Frontal cortex (tissue), 4 donors: ENCODE measurements around the gene RCN2. TPM values are rescaled to one million over a fixed set of nuclear protein-coding genes. Genes with fewer than 3 reads are reported as not detected.

Experiments used
- DNase-seq, 2 donors: peaks; one replicate each; pipeline ENCODE4 v3.0.0; 2012; ENCODE audit warnings: low spot score in 2 of 2
- FAIRE-seq: peaks from 2 replicates; lab custom pipeline; 2012; peaks lifted over from hg19 to GRCh38; lab: Jason Lieb, UNC
- total RNA-seq: library from RNA; depleted of rRNA; stranded (reverse); fragments of >200 nt; gene quantifications from one replicate; pipeline ENCODE4 v1.2.3, GENCODE V29; 2014
- donor health status: control.
- donor health status: control.
- donor health status: control.

The RCN2 gene
- total RNA-seq, 1 donor from 2014 or later = 65.2 TPM

DNA sequence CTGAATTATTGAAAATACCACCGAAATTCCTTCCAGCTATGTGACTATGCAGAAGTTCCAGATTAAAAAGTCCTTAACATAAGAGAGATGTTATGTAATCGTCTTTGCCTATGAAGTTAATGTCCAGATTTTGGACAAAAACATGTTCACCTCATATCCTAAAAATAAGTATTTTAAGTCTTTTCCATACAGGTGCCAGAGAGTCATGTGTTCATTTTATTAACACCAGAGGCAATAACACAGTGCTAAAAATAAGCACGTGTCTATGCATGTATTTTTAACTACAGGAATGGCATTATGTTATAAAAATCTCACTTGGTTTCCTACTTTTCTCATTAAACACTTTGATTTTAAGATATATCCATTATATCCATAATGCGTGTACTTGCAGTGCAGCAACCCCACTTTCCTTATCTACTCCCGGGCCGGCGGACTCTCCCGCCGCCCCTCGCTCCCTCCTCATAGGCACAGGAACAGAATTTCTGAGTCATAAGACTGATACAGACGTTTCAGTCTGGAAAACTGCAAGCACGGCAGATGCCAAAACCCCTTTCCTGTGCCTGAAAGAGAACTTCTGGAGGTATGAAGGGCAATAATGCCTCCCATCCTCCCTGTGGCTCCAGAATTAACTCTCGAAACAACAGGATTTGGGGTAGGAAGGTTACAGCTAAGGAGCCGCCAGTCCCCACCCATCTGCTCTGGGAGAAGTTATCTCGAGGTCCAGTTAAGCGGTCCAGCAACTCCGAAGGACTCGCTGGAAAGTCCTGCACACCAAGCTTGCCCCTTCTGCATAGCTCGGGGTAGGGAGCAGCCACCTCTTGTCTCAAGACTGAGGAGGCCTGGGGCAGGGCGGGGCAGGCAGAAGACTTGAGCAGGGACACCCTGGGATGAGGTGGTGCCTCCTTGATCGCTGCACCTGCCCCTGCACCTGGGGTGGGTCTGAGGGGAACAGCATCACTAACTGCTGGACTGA is 41.1 kb downstream of the RCN2 start:
- FAIRE-seq (no peak), DNase-seq (no peak)

- no peak for FAIRE-seq
- peak in 1 of 2 donors; percentile 39 for DNase-seq
Measured at GRCh38 chr15:76973362-76973743, 41.8 kb downstream of the RCN2 start.

DNA sequence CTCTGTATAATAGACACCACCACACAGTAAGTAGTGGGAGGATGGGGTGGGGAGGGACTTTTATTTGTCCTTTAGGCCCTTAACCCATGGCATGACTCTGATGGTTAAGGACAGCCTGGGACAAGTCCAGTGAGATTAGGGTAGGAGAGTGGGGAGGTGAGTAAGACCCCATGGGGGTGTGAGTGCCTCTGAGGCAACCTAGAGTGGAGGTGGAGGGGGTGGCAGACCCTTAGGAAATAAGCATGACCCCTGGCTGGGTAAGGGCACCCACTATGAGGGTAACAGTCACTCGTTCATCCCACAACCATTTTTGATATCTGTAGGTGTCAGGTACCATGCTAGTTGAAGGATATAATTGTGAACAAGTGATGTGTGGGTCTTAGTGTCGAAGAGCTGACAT is 42.4 kb downstream of the RCN2 start:
- FAIRE-seq (no peak), DNase-seq (no peak)

- DNase-seq (no peak), FAIRE-seq (no peak)
Measured at GRCh38 chr15:76974456-76975036, 43.0 kb downstream of the RCN2 start.

DNA sequence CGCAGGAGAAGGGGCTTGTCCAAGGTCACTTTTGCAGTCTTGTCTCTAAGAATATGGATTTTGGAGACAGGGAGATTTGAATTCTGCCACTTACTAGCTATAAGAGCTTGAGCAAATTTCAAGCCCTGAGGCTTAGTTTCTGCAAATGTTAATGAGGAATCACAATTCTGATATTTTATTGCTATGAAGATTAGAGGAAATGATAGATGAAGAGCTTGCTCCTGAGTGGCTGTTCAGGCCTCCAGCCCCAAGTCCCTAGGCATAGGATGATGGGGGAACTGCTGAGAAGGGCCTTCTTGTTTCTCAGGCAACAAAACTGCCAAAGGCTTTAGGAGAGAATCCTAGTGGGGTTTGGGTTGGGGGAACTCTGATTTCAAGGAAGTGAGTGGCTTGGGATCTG is 44.6 kb downstream of the RCN2 start:
- FAIRE-seq = no peak
- DNase-seq = no peak

DNA sequence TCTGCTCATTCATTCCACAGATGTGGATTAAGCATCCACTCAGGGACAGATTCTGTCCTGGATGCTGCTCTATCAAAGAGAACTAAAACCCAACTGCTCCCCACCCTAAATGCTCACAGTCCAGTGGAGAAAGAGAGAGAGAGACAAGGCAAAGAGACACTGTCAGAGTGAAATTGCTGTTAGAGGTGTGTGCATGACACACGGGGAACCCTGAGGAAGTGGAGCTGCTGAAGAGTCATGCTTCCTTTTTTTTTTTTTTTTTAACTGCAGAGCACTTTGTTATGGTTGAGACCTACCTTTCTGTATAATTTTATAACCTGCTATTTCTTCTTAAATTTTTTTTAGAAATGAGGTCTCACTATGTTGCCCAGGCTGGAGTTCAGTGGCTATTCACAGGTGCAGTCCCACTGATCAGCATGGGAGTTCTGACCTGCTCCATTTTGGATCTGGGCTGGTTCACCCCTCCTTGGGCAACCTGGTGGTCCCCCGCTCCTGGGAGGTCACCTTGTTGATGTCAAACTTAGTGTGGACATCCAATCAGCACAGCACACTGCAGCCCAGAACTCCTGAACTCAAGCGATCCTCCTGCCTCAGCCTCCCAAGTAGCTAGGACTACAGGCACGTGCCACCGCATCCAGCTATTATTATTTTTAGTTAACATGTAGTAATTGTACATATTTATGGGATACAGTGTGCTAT is 45.2 kb downstream of the RCN2 start:
- DNase-seq = no peak
- FAIRE-seq = no peak

- FAIRE-seq (no peak), DNase-seq (no peak)
Measured at GRCh38 chr15:76978522-76979330, 47.2 kb downstream of the RCN2 start.

- DNase-seq = no peak
- no peak for FAIRE-seq
Measured at GRCh38 chr15:76979331-76979925, 47.9 kb downstream of the RCN2 start.

GRCh38 chr15:76979996-76980520 is 48.5 kb downstream of the RCN2 start:
- no peak for FAIRE-seq
- no peak for DNase-seq

GRCh38 chr15:76982356-76982755 is 50.8 kb downstream of the RCN2 start:
- FAIRE-seq (no peak), DNase-seq (no peak)

DNA sequence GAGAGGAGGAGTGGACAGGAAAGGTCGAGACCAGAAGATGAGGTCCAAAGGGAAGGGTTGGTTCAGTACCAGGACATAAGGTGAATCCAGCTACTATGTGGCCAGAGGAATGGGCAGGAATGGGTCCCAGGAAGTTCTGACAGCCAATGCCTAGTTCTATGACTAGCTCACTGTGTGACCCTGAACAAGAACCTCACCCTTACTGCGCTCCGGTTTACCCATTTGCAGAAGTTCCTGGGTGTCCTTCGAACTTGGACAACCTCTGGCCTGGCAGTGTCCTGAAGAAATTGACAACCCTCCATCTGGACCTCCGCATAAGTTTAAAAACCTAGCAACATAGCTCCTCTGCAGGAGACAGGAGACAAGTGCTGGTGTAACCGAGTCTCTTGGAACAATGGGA is 51.2 kb downstream of the RCN2 start:
- FAIRE-seq = no peak
- DNase-seq = no peak

DNA sequence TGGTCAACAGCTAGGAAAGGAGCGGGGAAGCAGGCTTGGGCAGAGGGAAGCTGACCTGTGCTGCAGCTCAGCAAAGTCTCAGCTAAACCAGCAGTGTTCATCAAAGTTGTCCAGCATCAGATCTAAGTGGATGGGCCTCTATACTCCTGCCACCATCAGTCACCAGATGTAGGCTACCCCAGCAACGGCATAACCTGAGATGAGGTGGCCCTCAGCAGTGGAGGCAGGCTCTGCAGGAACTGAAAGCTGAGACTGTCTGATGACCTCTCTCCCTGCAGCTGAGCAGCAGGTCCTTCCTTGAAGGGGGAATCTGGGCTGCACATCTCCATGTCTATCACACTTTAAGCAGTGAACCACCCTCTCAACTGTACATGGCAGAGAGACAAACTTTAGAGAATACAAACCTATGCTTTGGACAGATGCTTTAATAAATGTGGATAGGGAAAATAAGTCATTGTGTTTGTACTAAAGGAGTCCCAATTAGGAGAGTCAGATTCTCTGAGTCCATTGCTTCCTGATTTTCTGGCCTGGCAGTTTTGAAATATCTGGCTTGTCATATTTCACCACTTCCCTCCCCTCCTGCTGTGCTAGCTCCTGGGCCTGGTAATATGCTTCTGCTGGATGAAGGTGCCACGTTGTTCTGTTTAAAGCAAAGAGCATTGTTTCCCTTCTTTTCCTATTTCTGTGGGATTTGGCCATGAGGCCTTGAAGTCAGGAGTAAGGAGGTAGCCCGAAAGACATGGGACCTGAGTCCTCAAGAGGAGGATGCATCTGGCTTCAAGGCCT is 52.2 kb downstream of the RCN2 start:
- FAIRE-seq (no peak), DNase-seq (no peak)

DNA sequence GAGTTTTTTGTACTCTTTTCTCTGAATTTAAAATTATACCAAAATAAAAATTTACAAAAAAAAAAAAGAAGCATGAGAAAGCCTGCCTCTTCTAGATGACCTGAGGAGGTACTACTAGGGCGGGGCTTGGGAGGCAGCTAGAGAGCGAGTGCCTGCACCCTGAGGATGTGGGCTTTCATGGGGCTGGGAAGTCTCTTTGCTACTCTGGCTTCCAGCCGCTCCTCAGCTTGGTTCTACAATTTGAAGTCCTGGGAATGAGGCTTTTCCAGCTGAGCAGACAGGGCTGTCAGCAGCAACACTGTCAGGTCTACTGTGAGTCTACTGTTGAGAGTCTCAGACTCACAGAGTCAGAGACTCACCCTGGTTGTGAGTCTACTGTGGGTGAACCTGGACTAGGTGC is 55.2 kb downstream of the RCN2 start:
- DNase-seq (no peak), FAIRE-seq (no peak)

GRCh38 chr15:76987276-76987675 is 55.7 kb downstream of the RCN2 start:
- FAIRE-seq = no peak
- DNase-seq = no peak

GRCh38 chr15:76987896-76988860 is 56.6 kb downstream of the RCN2 start:
- no peak for FAIRE-seq

DNA sequence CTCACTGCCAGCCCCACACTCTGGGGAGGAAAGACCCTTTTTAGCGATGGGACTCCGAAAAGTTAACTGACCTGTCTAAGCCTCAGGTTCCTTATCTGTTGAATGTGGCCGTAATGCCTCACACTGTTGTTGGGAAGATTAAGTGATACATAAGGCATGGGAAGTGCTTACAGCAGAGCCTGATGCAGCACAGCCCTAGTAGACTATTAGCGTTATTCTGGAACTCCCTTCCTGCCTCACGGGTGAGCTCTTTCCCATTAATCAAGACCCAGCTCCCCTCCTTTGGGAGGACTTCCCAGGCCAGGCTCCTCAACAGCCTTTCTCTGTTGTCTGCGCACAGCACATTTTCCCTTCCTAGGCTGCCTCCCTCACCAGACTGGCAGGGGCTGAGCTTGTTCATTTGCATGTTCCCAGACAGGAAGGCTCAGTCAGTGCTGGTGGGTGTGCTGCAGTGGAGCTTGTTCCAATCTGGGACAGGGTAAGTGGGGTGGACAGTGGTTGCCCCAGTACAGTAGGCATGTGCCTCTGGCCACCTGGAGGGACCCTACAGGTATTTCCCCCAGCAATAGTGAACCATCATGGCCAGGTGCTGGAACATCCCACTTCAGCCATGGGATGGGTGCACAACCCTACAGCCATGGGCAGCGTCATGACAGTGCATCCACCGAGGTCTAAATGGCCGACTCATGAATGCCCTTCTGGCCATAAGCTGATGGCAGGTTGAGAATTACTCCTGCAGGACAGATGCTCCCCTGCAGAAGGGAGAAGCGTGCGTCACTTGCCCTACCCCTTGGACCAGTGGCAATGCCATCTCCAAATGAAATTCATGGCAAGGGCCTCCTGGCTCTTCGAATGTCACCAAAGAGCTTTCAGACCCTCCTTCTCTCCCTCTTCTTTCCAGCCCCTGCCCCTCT is 57.6 kb downstream of the RCN2 start:
- FAIRE-seq = no peak
- no peak for DNase-seq

More at GRCh38 chr15:76987896-76988860, 56.6 kb downstream of the RCN2 start:
- DNase-seq = no peak
